ENCODE data around the gene TNPO2. TPM values are rescaled to one million over a fixed set of nuclear protein-coding genes. Genes with fewer than 3 reads are reported as not detected.

Gene TNPO2
- total and polyA plus RNA-seq, 2 experiments from 2014 or later: 13.3 to 30.9 TPM

DNA sequence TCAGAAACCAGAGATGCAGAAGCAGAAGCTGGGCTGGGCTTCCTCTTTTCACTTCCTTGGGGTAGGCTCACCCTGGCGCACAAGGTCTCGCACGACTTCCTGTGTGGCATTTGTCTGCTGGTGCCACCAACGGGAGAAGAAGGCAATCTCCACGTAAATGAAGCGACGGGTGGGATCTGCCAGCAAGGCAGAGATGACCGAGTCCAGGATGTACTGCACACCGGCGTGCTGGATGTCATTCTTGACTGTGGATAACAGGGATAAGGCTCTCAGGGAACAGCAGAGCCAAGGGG lies 58.5 kb downstream of the TNPO2 start:
- Histone ChIP-seq H3K36me3 (ENCODE audit: low read depth) (no peaks in the 10 kb centered on the region), H3K27ac (no peak overlapping the region), H3K4me2 (ENCODE audit: unreplicated experiment) (no peak overlapping the region), H3F3A (ENCODE audit: insufficient read depth) (peaks cover 6% of the 10 kb centered on the region; the same call in 1 of the 2 replicates), H3K9ac (no peak overlapping the region), H3K27me3 (replicated peaks; ENCODE audit: insufficient read depth) (no peaks in the 10 kb centered on the region), H2AFZ (no peak overlapping the region), H3K4me1 (ENCODE audit: insufficient read depth) (peaks cover 16% of the 10 kb centered on the region), H3K9me2 (ENCODE audit: insufficient read depth) (no peaks in the 10 kb centered on the region), H4K20me1 (ENCODE audit: insufficient read depth) (no peaks in the 10 kb centered on the region), H3K4me3 (no peak overlapping the region), H3K79me2 (ENCODE audit: insufficient read depth) (peaks cover 42% of the 10 kb centered on the region), H3K9me3 (ENCODE audit: low read depth) (no peaks in the 10 kb centered on the region)
- no peak for DNase-seq
- TF ChIP-seq EZH2 (IDR thresholded peaks at IDR 0.05; ENCODE audit: insufficient read depth, poor library complexity, severe bottlenecking): no peak
- TF ChIP-seq EZH2phosphoT487 (IDR thresholded peaks at IDR 0.05; ENCODE audit: insufficient read depth, low read depth): no peak
- in situ Hi-C loops (cut with MboI): no loop called here
- 95 to 97% methylated on average over 10 of the region's 10 CpGs for WGBS, 2 experiments (ENCODE audit: low coverage in 1 of 2, low lambda C conversion rate in 2 of 2, missing lambda C conversion rate in 2 of 2)

DNA sequence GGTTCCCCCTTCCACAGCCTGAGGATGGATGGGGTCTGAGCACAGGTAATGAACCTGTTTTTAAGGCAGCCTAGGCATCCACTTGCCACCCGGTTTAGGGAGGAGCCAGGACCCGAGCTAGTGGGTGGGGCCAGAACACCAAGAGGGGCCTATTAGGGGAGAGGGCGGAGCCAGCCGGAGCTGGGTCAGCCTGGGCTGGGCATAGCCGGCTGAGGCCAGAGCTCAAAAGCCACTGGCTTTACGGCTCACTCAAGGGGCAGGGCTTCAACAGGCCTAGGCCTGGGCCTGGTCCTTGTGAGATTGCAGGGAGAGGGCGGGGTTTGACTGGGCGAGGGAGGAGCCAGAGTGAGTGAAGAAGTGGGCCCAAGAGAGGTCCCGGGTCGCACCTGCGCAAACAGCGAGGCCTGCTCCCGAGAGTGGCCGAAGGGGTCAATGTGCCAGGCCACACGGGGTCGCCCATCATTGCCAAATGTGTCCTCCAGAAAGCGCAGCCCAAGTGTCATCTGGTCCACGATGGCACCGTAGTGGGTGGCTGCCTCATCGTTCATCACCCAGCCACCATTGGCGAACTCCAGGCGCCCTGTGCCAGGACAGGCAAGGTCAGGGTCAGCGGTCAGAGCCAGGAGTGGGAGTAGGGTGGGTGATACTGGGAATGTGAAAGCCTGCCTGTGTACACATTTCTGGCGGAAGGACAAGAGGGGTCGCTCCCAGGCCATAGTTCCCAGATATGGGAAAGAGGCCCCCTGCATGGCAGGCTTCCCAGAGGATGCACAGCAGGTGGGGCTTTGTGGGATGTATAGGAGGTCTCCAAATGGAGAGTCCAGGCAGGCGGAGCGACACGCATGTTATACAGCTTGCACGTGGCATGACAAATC lies 59.1 kb downstream of the TNPO2 start:
- Histone ChIP-seq H3F3A (ENCODE audit: insufficient read depth) (peaks cover 6% of the 10 kb centered on the region; the same call in 1 of the 2 replicates), H4K20me1 (ENCODE audit: insufficient read depth) (no peaks in the 10 kb centered on the region), H3K36me3 (ENCODE audit: low read depth) (no peaks in the 10 kb centered on the region), H3K27ac (no peak overlapping the region), H3K4me1 (ENCODE audit: insufficient read depth) (peaks cover 16% of the 10 kb centered on the region), H3K27me3 (replicated peaks; ENCODE audit: insufficient read depth) (no peaks in the 10 kb centered on the region), H3K9ac (no peak overlapping the region), H3K79me2 (ENCODE audit: insufficient read depth) (peaks cover 37% of the 10 kb centered on the region), H3K9me3 (ENCODE audit: low read depth) (no peaks in the 10 kb centered on the region), H3K9me2 (ENCODE audit: insufficient read depth) (no peaks in the 10 kb centered on the region), H3K4me3 (no peak overlapping the region), H3K4me2 (ENCODE audit: unreplicated experiment) (no peak overlapping the region), H2AFZ (no peak overlapping the region)
- DNase-seq: peak; percentile 26
- in situ Hi-C loops (cut with MboI): no loop called here
- no peak for TF ChIP-seq EZH2 (IDR thresholded peaks at IDR 0.05; ENCODE audit: insufficient read depth, poor library complexity, severe bottlenecking)
- no peak for TF ChIP-seq EZH2phosphoT487 (IDR thresholded peaks at IDR 0.05; ENCODE audit: insufficient read depth, low read depth)
- 86 to 88% methylated on average over 29 of the region's 29 CpGs for WGBS, 2 experiments (ENCODE audit: low coverage in 1 of 2, low lambda C conversion rate in 2 of 2, missing lambda C conversion rate in 2 of 2)

DNA sequence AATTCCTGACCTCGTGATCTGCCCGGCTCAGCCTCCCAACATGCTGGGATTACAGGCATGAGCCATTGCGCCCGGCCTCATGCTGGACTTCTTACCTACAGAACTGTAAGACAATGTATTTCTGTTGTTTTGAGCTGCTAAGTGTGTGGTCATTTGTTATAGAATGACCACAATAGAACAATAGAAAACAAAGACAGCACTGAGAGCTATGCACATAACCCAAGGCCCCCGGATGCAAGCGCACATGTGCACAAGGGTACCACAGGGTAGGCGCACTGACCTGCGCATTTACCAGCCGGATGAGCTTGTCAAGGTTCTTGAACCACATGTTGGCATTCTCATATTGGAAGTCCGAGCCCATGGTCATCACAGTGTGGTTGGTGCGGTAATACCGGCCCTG lies 62.8 kb downstream of the TNPO2 start:
- H3F3A ChIP-seq (ENCODE audit: insufficient read depth): no peaks in the 10 kb centered on the region
- in situ Hi-C loops (cut with MboI): no loop called here
- no peak overlapping the region for H3K27ac ChIP-seq
- no peaks in the 10 kb centered on the region; the same call in 1 of the 2 replicates for H3K36me3 ChIP-seq (ENCODE audit: low read depth)
- no peaks in the 10 kb centered on the region for H3K4me1 ChIP-seq (ENCODE audit: insufficient read depth)
- H3K27me3 ChIP-seq (replicated peaks; ENCODE audit: insufficient read depth): no peaks in the 10 kb centered on the region
- H4K20me1 ChIP-seq (ENCODE audit: insufficient read depth): no peaks in the 10 kb centered on the region
- no peak overlapping the region for H2AFZ ChIP-seq
- H3K9me3 ChIP-seq (ENCODE audit: low read depth): no peaks in the 10 kb centered on the region
- H3K9me2 ChIP-seq (ENCODE audit: insufficient read depth): no peaks in the 10 kb centered on the region
- H3K4me3 ChIP-seq: no peak overlapping the region
- 88 to 89% methylated on average over 12 of the region's 12 CpGs for WGBS, 2 experiments (ENCODE audit: low coverage in 1 of 2, low lambda C conversion rate in 2 of 2, missing lambda C conversion rate in 2 of 2)
- DNase-seq: no peak
- no peak overlapping the region for H3K4me2 ChIP-seq (ENCODE audit: unreplicated experiment)
- H3K9ac ChIP-seq: no peak overlapping the region
- no peak for TF ChIP-seq EZH2phosphoT487 (IDR thresholded peaks at IDR 0.05; ENCODE audit: insufficient read depth, low read depth)
- TF ChIP-seq EZH2 (IDR thresholded peaks at IDR 0.05; ENCODE audit: insufficient read depth, poor library complexity, severe bottlenecking): no peak
- peaks cover 8% of the 10 kb centered on the region for H3K79me2 ChIP-seq (ENCODE audit: insufficient read depth)

DNA sequence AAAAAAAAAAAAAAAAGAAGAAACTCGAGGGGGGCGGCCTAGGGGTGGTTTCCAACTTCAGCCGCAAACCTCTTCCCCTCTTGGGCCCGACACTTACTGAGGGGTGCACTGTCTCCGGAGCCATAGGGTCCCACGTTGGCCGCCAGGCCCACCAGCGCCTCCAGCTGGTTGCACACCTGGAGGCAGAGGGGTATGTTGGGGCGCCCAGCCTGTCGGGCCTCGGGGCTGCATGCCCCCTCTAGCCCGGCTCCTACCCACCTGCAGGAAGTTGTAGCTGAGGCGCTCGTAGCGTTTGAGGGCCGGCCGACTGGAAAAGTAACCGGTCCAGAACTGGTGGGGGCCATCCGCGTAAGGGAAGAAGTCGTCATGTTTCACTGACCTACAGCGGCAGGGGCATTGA lies 65.8 kb downstream of the TNPO2 start:
- TF ChIP-seq EZH2 (IDR thresholded peaks at IDR 0.05; ENCODE audit: insufficient read depth, poor library complexity, severe bottlenecking) (no peak), EZH2phosphoT487 (IDR thresholded peaks at IDR 0.05; ENCODE audit: insufficient read depth, low read depth) (no peak)

More for the DNA sequence above, 65.8 kb downstream of the TNPO2 start:
- WGBS, 2 experiments (ENCODE audit: low coverage in 1 of 2, low lambda C conversion rate in 2 of 2, missing lambda C conversion rate in 2 of 2): 91 to 99% methylated on average over 19 to 22 of the region's 22 CpGs
- no peaks in the 10 kb centered on the region for H3K4me1 ChIP-seq (ENCODE audit: insufficient read depth)
- no peaks in the 10 kb centered on the region for H3K9me2 ChIP-seq (ENCODE audit: insufficient read depth)
- no peak overlapping the region for H2AFZ ChIP-seq
- H3K9me3 ChIP-seq (ENCODE audit: low read depth): no peaks in the 10 kb centered on the region
- in situ Hi-C loops (cut with MboI): no loop called here
- no peaks in the 10 kb centered on the region for H3K27me3 ChIP-seq (replicated peaks; ENCODE audit: insufficient read depth)
- H3K4me3 ChIP-seq: no peak overlapping the region
- H3K36me3 ChIP-seq (ENCODE audit: low read depth): peaks cover 6% of the 10 kb centered on the region; the same call in 1 of the 2 replicates
- no peak overlapping the region for H3K9ac ChIP-seq
- no peaks in the 10 kb centered on the region for H3F3A ChIP-seq (ENCODE audit: insufficient read depth)
- no peak overlapping the region for H3K27ac ChIP-seq
- H3K4me2 ChIP-seq (ENCODE audit: unreplicated experiment): no peak overlapping the region
- no peaks in the 10 kb centered on the region for H4K20me1 ChIP-seq (ENCODE audit: insufficient read depth)
- no peaks in the 10 kb centered on the region for H3K79me2 ChIP-seq (ENCODE audit: insufficient read depth)
- DNase-seq: no peak

Data from GM23248 (cell line).